GM23338 (cell line): ENCODE data around the gene FAHD1. TPM values are rescaled to one million over a fixed set of nuclear protein-coding genes. Genes with fewer than 3 reads are reported as not detected.
A peak's percentile ranks its signal among the peaks of the same experiment; 100 is the strongest.

Experiments used
- ATAC-seq: fragments of 200-7000 bp; cut with Tn5 transposase; 3 replicates; pipeline ENCODE4 v1.9.1; 2020
- DNase-seq: peaks from one replicate; pipeline ENCODE4 v3.0.0-alpha.2; 2015; ENCODE audit warnings: low spot score
- H2AFZ ChIP-seq: fragments of 200-600 bp; sonication (generic); 2 replicates; pipeline ENCODE4 v1.8.0; 2016; ENCODE audit warnings: antibody characterized with exemption, mild to moderate bottlenecking, moderate library complexity
- H3F3A ChIP-seq: fragments of 200-600 bp; sonication (generic); replicated peaks from 2 replicates; pipeline ENCODE4 v1.8.0; 2017; ENCODE audit warnings: antibody characterized with exemption, mixed run types, low read depth
- H3K27ac ChIP-seq: fragments of 200-600 bp; sonication (generic); 2 replicates; pipeline ENCODE4 v1.6.1; 2016; ENCODE audit warnings: low read depth
- H3K27me3 ChIP-seq: fragments of 200-600 bp; sonication (generic); 2 replicates; pipeline ENCODE4 v1.8.0; 2016; ENCODE audit warnings: mild to moderate bottlenecking, mixed run types, moderate library complexity; ENCODE audit not compliant: insufficient read depth
- H3K36me3 ChIP-seq: fragments of 200-600 bp; sonication (generic); 2 replicates; pipeline ENCODE4 v1.8.0; 2016; ENCODE audit warnings: mild to moderate bottlenecking; ENCODE audit not compliant: insufficient read depth
- H3K4me1 ChIP-seq: fragments of 200-600 bp; sonication (generic); 2 replicates; pipeline ENCODE4 v1.8.0; 2016; ENCODE audit warnings: mild to moderate bottlenecking, moderate library complexity; ENCODE audit not compliant: insufficient read depth
- H3K4me2 ChIP-seq: fragments of 200-600 bp; sonication (generic); 2 replicates; pipeline ENCODE4 v1.7.1; 2017; ENCODE audit warnings: mixed run types
- H3K4me3 ChIP-seq: fragments of 200-600 bp; sonication (generic); 2 replicates; pipeline ENCODE4 v1.6.1; 2016; ENCODE audit warnings: mixed run types
- H3K79me2 ChIP-seq: fragments of 200-600 bp; sonication (generic); replicated peaks from 2 replicates; pipeline ENCODE4 v1.8.0; 2017; ENCODE audit warnings: mild to moderate bottlenecking; ENCODE audit not compliant: insufficient read depth
- H3K9me2 ChIP-seq: fragments of 200-600 bp; sonication (generic); 2 replicates; pipeline ENCODE4 v1.8.0; 2017; ENCODE audit not compliant: insufficient read depth
- H4K20me1 ChIP-seq: fragments of 200-600 bp; sonication (generic); replicated peaks from 2 replicates; pipeline ENCODE4 v1.8.0; 2017; ENCODE audit warnings: mild to moderate bottlenecking; ENCODE audit not compliant: insufficient read depth
- H3K27ac Mint-ChIP-seq: 2 replicates; pipeline ENCODE4 v1.8.0; 2020; ENCODE audit warnings: inconsistent platforms, mild to moderate bottlenecking, moderate library complexity, mixed read lengths
- H3K27me3 Mint-ChIP-seq: 3 replicates; pipeline ENCODE4 v1.8.0; 2022; ENCODE audit warnings: low read depth, mild to moderate bottlenecking, moderate library complexity, mixed read lengths, inconsistent platforms; ENCODE audit not compliant: insufficient read depth, poor library complexity
- H3K36me3 Mint-ChIP-seq: 3 replicates; pipeline ENCODE4 v1.8.0; 2021; ENCODE audit warnings: low read depth, mild to moderate bottlenecking, inconsistent platforms, moderate library complexity, mixed read lengths
- H3K4me1 Mint-ChIP-seq: 3 replicates; pipeline ENCODE4 v1.8.0; 2020; ENCODE audit warnings: mild to moderate bottlenecking, inconsistent platforms, mixed read lengths
- H3K4me3 Mint-ChIP-seq: 3 replicates; pipeline ENCODE4 v1.8.0; 2021; ENCODE audit warnings: moderate library complexity, mild to moderate bottlenecking, inconsistent platforms, mixed read lengths
- H3K9me3 Mint-ChIP-seq: 3 replicates; pipeline ENCODE4 v1.8.0; 2020; ENCODE audit warnings: moderate library complexity, mild to moderate bottlenecking, inconsistent platforms, mixed read lengths
- CTCF ChIP-seq, 2 experiments: fragments of 200-600 bp in 1 of 2; sonication (generic) in 1 of 2; conservative IDR thresholded peaks; 2 replicates each; pipeline versions ENCODE4 v1.5.1 to v1.6.1; 2016 to 2017; ENCODE audit warnings: antibody characterized with exemption in 2 of 2, low read depth in 2 of 2, mild to moderate bottlenecking in 2 of 2, moderate library complexity in 1 of 2
- ETS1 ChIP-seq: IDR thresholded peaks from 2 replicates; pipeline ENCODE4 v1.6.1; 2016; ENCODE audit warnings: antibody characterized with exemption
- EZH2phosphoT487 ChIP-seq: fragments of 200-600 bp; sonication (generic); IDR thresholded peaks from one replicate; pipeline ENCODE4 v1.8.1; 2018; ENCODE audit warnings: antibody characterized with exemption; ENCODE audit not compliant: unreplicated experiment
- POLR2AphosphoS5 ChIP-seq: IDR thresholded peaks from 2 replicates; pipeline ENCODE4 v1.6.1; 2016; ENCODE audit warnings: antibody characterized with exemption, low read depth
- ZNF462 ChIP-seq: fragments of 250-450 bp; sonication (Bioruptor Pico); IDR thresholded peaks from 2 replicates; pipeline ENCODE4 v1.5.0; 2020; ENCODE audit warnings: mild to moderate bottlenecking, moderate library complexity
- polyA plus RNA-seq: library from polyadenylated mRNA; unstranded; fragments of >200 nt; fragmentation: Nextera tagmentation; extraction: Ambion mirVana; gene quantifications from 2 replicates; pipeline ENCODE4 v1.2.1, GENCODE V29; 2016
- total RNA-seq: library from RNA; depleted of rRNA; stranded (reverse); fragments of >200 nt; shearing (Covaris generic); gene quantifications from 2 replicates; pipeline ENCODE4 v1.2.3, GENCODE V29; 2014

Gene FAHD1
- total and polyA plus RNA-seq, 2 experiments from 2014 or later = 21.0 to 23.9 TPM

GRCh38 chr16:1779234-1779701 lies 47.7 kb upstream of the FAHD1 start:
- no peak overlapping the region; the same call in 2 of the 3 replicates for H3K4me3 Mint-ChIP-seq

More at GRCh38 chr16:1779234-1779701, 47.7 kb upstream of the FAHD1 start:
- no peaks in the 10 kb centered on the region for H3K9me2 ChIP-seq
- no peak overlapping the region for H3K27ac ChIP-seq
- no peak overlapping the region for H3K4me3 ChIP-seq
- Mint-ChIP-seq H3K27me3 (peaks cover 31% of the 10 kb centered on the region), H3K9me3 (peaks cover 7% of the 10 kb centered on the region; the same call in 1 of the 3 replicates), H3K4me1 (peaks cover 5% of the 10 kb centered on the region), H3K36me3 (peaks cover 16% of the 10 kb centered on the region; the same call in 2 of the 3 replicates), H3K27ac (no peak overlapping the region)
- DNase-seq (no peak), ATAC-seq (no peak)
- H3F3A ChIP-seq = 0 out of 2 replicates have a peak, but pooled peaks cover 3% of the 10 kb centered on the region
- no peak overlapping the region for H2AFZ ChIP-seq
- no peaks in the 10 kb centered on the region for H3K36me3 ChIP-seq
- H3K79me2 ChIP-seq = peaks cover 21% of the 10 kb centered on the region
- TF ChIP-seq ZNF462 (no peak), CTCF (conservative IDR thresholded peaks at IDR 0.05; ENCODE audit: low read depth in 2 of 2) (no peak), POLR2AphosphoS5 (peak; percentile 7; the same call in 1 of the 2 replicates), EZH2phosphoT487 (no peak), ETS1 (no peak)
- H3K4me2 ChIP-seq = no peak overlapping the region
- H3K27me3 ChIP-seq = no peaks in the 10 kb centered on the region
- peaks cover 4% of the 10 kb centered on the region; the same call in 1 of the 2 replicates for H3K4me1 ChIP-seq
- peaks cover 15% of the 10 kb centered on the region; the same call in 1 of the 2 replicates for H4K20me1 ChIP-seq
